NCI-H1417 treated with DMSO at 0.1 percent for 48 hours (cell line): ENCODE results near the gene MBTPS2.
"Not testable (repeated sequence)": the region's sequence is repeated elsewhere in the genome, so short reads cannot be mapped to it uniquely, and the experiment has no call there.

ENCODE experiments used
- DNase-seq: peaks from one replicate; lab custom pipeline; 2025; lab: John Stamatoyannopoulos, UW

Gene MBTPS2

GRCh38 chrX:21856504-21856903, 17.1 kb downstream of the MBTPS2 start:
- DNase-seq: no peak

- no peak for DNase-seq
Measured at GRCh38 chrX:21863241-21863640, 23.8 kb downstream of the MBTPS2 start.

DNA sequence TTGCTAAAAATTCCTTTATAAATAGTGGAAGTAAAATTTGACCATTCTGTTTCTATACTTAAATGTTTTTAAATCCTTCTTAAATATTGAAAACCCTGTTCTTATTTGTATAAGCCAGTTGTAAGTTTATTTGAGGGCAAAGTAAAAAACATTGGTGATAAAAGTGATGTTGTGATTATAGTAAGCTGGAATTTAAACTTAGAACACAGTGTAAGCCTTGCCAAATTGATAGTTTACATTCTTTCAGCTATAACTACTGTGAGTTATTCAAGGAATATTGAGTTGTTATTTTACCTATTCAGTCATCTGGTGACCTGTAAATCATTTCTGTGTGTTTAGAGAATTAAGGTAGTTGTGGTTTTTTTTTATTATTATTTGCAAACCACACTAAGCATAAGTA, 26.0 kb downstream of the MBTPS2 start:
- no peak for DNase-seq

- DNase-seq: no peak
Measured at GRCh38 chrX:21870494-21870893, 31.1 kb downstream of the MBTPS2 start.

- DNase-seq: no peak
Measured at GRCh38 chrX:21873063-21873775, 33.8 kb downstream of the MBTPS2 start.

- not testable (repeated sequence) for DNase-seq
Measured at GRCh38 chrX:21874182-21874581, 34.8 kb downstream of the MBTPS2 start.

DNA sequence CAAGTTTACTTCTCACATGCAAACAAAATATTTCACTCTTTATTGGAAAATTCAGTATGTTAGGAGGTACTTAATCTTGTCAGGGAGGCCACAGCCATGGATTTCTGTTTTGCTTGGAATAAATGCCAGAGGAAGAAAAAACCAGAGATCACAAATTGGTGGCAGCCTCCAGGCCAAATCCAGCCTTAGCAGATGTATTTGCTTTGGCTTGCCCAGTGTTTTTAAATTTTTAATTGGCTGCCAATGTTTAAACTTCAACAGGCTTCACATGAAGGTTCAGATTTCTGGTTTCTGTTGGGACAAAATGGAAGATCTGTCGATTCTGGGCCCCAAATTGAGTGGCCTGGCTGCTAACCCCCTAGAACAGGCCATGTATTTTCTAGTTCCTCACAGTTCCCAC, 35.6 kb downstream of the MBTPS2 start:
- DNase-seq: no peak

DNA sequence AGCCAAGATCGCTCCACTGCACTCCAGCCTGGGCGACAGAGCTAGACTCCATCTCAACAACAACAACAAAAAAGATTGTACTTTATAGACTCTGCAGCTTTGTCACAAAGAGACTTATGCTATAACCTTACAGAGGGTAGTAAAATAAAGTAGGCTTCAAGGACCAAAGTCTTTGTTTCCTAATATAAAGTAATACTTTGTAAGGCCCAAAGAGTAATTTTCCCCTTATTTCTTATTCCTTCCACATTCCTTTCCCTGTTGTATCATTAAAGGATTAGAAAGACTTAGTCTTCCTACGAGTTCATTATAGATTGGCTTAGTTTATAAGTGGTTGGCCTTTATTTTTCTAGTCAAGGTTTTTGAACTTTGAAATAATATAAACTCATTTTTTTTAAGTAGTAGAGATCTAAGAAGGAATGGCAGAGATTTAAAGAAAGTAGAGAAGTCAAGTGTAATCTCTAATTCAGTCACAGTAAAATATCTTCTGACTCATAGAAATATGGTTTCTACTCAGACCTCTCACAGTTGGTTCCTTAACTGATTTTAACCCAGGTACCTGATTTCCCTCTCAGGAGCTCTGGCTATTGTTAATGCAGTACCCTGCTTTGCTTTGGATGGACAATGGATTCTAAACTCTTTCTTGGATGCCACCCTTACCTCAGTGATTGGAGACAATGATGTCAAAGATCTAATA, 42.6 kb downstream of the MBTPS2 start:
- DNase-seq: no peak

DNA sequence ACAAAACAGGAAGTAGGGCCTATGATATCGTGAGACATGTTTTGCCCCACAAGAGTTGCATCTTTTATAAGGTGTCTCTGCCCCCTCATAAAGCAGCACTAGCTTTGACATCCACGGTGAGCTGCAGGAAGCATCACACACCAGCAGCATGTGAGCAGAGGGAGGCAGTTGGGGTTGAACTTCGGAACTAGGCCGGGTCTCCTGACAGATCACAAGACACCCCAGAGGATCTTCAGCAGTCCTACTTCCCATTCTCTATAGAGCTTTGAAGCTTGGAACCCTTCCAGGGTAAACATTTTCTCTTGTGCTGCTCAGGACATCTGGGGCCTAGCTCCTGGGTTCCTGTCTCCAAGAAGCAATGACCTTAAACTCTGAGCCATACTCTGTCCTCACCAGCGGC, 43.8 kb downstream of the MBTPS2 start:
- DNase-seq: no peak

- DNase-seq: no peak
Measured at GRCh38 chrX:21885568-21885967, 46.2 kb downstream of the MBTPS2 start.

DNA sequence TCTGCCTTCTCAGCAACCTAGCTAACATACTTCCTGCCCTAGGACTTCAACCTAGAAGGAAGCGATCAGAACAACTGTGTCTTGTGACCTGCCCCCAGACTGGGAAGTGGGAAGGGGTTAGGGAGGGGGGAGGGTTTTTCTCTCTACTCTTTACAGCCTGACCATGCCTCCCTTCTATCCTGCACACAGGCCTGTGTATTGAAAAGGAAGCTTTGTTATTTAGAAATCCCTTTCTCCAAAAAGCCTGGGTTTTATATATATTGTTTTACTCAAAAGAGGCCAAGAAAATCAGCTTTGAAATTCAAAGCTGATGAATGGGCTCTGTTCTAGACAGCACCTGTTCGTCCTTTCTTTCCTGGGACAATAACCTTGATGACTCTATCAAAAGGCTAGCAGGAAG, 65.9 kb downstream of the MBTPS2 start:
- DNase-seq: no peak

- DNase-seq: no peak
Measured at GRCh38 chrX:21905953-21906352, 66.5 kb downstream of the MBTPS2 start.

DNA sequence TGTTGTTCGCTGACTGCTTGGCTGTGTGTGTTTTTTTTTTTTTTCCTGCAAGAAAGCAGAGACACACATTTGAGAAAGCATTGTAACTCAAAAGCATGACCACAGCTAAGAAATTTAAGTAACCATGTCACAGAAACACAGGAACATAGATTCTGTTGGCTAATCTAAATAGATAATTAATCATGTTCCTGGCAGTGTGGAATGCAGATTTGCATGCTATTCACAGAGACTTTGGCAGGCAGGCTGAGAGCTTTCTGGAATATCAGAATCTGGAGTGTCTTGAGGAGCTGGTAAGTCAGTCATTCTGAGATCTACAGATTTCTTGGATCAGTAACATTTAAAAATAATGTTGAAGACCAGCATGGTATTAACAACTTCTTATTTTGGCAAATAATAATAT, 67.8 kb downstream of the MBTPS2 start:
- DNase-seq: no peak

DNA sequence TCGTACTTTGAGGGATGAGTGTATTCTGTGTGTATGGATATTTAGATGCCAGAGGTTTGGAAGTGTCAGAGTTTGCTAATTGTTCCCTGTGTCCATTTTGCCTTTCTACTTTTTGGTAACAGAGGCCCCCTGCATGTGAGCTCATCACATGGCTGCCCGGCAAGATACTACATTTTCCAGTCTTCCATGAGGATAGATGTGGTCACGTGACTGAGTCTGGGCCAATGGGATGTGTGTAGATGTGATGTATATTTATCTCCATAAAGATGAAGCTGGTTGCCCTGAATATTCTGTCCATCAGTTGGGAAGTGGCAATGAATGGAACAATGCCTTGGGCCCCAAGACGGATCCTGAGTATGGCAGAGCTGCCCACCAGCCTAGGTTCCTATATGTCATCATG, 72.1 kb downstream of the MBTPS2 start:
- no peak for DNase-seq

GRCh38 chrX:21912220-21912619, 72.8 kb downstream of the MBTPS2 start:
- no peak for DNase-seq

GRCh38 chrX:21912989-21913388, 73.6 kb downstream of the MBTPS2 start:
- no peak for DNase-seq

GRCh38 chrX:21926116-21926515, 86.7 kb downstream of the MBTPS2 start:
- no peak for DNase-seq

DNA sequence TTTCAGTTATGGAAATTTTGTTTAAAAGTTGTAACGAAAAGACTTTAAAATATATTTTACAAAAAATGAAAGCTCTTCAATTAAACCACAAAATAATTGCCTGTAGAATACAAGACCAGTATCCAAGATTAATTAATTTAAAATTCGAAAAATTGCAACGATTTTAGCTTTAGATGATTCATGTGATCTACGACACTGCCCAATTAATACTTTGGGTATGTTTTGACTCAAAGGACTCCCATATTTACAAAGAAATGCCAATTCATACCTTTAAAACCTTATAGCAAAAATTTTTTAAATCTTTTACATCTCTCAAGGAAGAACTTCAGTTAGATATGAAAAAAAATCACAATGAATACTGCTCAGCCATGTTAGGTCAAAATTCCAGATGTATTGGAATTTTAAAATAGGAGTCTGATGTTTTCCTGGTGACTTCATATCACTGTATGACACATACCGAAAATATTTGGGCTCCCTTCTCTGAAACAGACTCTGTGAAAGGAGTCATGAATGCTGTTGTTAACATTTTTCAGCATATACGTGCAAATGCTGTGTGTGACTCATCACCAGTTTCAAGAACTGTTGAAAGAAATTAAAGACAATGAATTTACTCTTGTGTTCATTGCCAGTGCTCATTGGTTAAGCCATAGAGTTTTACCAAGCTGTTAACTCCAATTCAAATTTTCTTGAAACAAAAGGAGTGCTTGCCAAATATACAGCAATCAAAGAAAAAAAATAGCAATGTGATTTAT, 87.3 kb downstream of the MBTPS2 start:
- no peak for DNase-seq

DNA sequence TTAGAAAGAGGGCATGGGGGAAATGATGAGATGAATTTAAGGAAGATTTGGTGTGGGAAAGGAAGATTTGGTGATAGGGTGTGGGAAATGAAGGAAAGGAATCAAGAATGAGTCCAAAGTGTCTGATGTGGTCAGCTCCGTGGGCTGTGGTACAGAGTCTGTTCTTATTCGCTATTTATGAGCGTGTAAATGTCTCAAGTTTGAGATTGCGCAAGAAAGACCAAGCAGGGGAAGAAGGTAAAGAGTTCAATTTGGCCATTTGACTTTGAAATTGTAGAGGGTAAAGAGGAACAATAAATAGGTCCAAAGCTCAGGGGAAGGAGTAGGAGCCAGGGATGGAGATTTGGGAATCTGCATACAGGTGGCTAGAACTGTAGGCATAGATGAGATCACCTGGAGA, 89.8 kb downstream of the MBTPS2 start:
- DNase-seq: no peak

DNA sequence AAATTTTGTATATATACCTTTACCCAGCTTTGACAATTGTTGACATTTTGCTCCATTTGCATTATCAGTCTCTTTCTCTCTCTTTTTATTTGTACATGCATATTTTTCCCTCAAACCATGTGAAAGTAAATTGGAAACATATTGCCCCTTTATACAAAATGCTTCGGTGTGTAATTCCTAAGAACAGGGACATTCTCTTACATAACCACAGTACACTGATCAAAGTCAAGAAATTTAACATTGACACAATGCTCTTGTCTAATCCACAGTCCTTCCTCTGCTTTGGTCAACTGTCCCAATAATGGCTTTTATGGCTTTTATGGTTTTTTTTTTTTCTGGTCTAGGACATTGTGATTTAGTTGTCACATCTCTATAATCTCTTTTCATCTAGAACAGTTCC, 91.6 kb downstream of the MBTPS2 start:
- DNase-seq: no peak

DNA sequence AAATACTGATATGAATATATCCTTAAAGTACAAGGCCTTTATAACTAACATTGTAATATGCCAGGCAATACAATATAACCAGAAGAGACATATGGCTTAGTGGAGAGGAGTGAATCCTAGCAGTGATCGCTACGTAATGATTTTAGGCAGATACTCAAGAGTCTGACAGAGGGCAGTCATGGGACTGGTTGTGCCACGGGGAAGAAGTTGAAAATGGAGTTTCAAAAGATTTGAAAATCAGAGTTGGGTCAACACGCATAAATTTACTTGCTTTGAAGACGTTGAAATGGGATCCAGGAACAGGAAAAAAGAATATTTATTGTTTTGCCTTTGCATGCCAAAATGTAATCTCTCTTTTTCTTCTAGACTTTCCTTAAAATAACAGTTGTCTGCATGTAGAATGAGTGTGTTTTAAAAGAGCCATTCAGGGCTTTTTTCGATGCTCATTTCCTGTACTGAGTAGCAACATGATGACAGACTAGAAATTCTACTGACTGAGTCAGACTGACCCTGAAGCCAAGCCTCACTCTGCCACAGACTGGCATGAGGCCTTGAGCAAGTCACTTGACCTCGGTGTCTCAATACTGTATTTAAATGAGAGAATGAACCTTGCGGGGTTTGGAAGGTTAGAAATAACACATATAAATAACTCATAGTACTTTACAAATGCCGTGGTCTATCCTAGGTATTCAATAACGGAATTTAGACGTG, 93.0 kb downstream of the MBTPS2 start:
- DNase-seq: no peak

- no peak for DNase-seq
Measured at GRCh38 chrX:21933077-21933476, 93.7 kb downstream of the MBTPS2 start.

DNA sequence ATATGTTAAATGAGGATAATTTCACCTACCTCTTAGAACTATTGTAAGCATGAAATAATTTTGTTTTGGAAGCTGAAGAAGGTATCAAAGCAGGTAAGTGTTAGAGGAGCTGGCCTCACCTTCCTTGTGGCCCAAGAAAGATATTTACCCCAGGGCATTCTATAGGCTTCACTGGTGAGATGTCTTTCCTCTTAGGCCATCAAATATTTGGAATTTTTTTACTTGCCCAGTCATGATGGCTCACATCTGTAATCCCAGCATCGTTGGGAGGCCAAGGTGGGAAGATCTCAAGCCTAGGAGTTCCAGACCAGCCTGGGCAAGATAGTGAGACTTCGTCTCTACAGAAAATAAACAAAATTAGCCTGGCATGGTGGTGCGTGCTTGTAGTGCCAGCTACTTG, 95.0 kb downstream of the MBTPS2 start:
- DNase-seq: no peak
